ENCODE results near the gene ATP5PO.

ATP5PO gene

GRCh38 chr21:33949516-33950430, 34.2 kb upstream of the ATP5PO start:
- no peaks in the 10 kb centered on the region for H3K27me3 ChIP-seq (ENCODE audit: control insufficient read depth, insufficient read depth, low read length)
- peaks cover 8% of the 10 kb centered on the region; the same call in 1 of the 2 replicates for H3K4me1 ChIP-seq (ENCODE audit: control insufficient read depth, insufficient read depth, low read length)
- H3K36me3 ChIP-seq (ENCODE audit: control insufficient read depth, insufficient read depth, low read length), result no peaks in the 10 kb centered on the region
- no peaks in the 10 kb centered on the region for H3K9me3 ChIP-seq (ENCODE audit: control insufficient read depth, insufficient read depth, low read length)
- no peak for DNase-seq (ENCODE audit: low read depth, low spot score)
- no CpG with 5 or more reads among the region's 12 CpGs for WGBS (ENCODE audit: insufficient coverage, insufficient read length)
- H3K4me3 ChIP-seq (ENCODE audit: low read length), result no peak overlapping the region
- no peak overlapping the region for H3K27ac ChIP-seq (ENCODE audit: low read length)

- no peaks in the 10 kb centered on the region for H3K36me3 ChIP-seq (ENCODE audit: control insufficient read depth, insufficient read depth, low read length)
- no peak for DNase-seq (ENCODE audit: low read depth, low spot score)
- H3K27ac ChIP-seq (ENCODE audit: low read length), result no peak overlapping the region
- no peak overlapping the region for H3K4me3 ChIP-seq (ENCODE audit: low read length)
- WGBS (ENCODE audit: insufficient coverage, insufficient read length), result no CpG with 5 or more reads among the region's 9 CpGs
- no peaks in the 10 kb centered on the region for H3K9me3 ChIP-seq (ENCODE audit: control insufficient read depth, insufficient read depth, low read length)
- H3K27me3 ChIP-seq (ENCODE audit: control insufficient read depth, insufficient read depth, low read length), result no peaks in the 10 kb centered on the region
- peaks cover 8% of the 10 kb centered on the region; the same call in 1 of the 2 replicates for H3K4me1 ChIP-seq (ENCODE audit: control insufficient read depth, insufficient read depth, low read length)
Observed at GRCh38 chr21:33948951-33949444, 33.4 kb upstream of the ATP5PO start.

GRCh38 chr21:33948096-33948950, 32.7 kb upstream of the ATP5PO start:
- Histone ChIP-seq H3K4me1 (ENCODE audit: control insufficient read depth, insufficient read depth, low read length) (peaks cover 8% of the 10 kb centered on the region; the same call in 1 of the 2 replicates), H3K36me3 (ENCODE audit: control insufficient read depth, insufficient read depth, low read length) (no peaks in the 10 kb centered on the region), H3K27me3 (ENCODE audit: control insufficient read depth, insufficient read depth, low read length) (no peaks in the 10 kb centered on the region), H3K4me3 (ENCODE audit: low read length) (no peak overlapping the region), H3K27ac (ENCODE audit: low read length) (no peak overlapping the region), H3K9me3 (ENCODE audit: control insufficient read depth, insufficient read depth, low read length) (no peaks in the 10 kb centered on the region)
- peak; percentile 64 for DNase-seq (ENCODE audit: low read depth, low spot score)
- WGBS (ENCODE audit: insufficient coverage, insufficient read length), result no CpG with 5 or more reads among the region's 17 CpGs

- H3K36me3 ChIP-seq (ENCODE audit: control insufficient read depth, insufficient read depth, low read length), result no peaks in the 10 kb centered on the region
- no peak overlapping the region for H3K4me3 ChIP-seq (ENCODE audit: low read length)
- no CpG with 5 or more reads among the region's 9 CpGs for WGBS (ENCODE audit: insufficient coverage, insufficient read length)
- peak; percentile 64 for DNase-seq (ENCODE audit: low read depth, low spot score)
- H3K27me3 ChIP-seq (ENCODE audit: control insufficient read depth, insufficient read depth, low read length), result no peaks in the 10 kb centered on the region
- H3K27ac ChIP-seq (ENCODE audit: low read length), result peak overlapping the region; percentile 10
- H3K9me3 ChIP-seq (ENCODE audit: control insufficient read depth, insufficient read depth, low read length), result no peaks in the 10 kb centered on the region
- peaks cover 8% of the 10 kb centered on the region; the same call in 1 of the 2 replicates for H3K4me1 ChIP-seq (ENCODE audit: control insufficient read depth, insufficient read depth, low read length)
Observed at GRCh38 chr21:33947451-33948095, 32.0 kb upstream of the ATP5PO start.

GRCh38 chr21:33945652-33946270, 30.2 kb upstream of the ATP5PO start:
- DNase-seq (ENCODE audit: low read depth, low spot score), result no peak
- Histone ChIP-seq H3K4me3 (ENCODE audit: low read length) (no peak overlapping the region), H3K36me3 (ENCODE audit: control insufficient read depth, insufficient read depth, low read length) (no peaks in the 10 kb centered on the region), H3K4me1 (ENCODE audit: control insufficient read depth, insufficient read depth, low read length) (peaks cover 8% of the 10 kb centered on the region; the same call in 1 of the 2 replicates), H3K27me3 (ENCODE audit: control insufficient read depth, insufficient read depth, low read length) (no peaks in the 10 kb centered on the region), H3K9me3 (ENCODE audit: control insufficient read depth, insufficient read depth, low read length) (no peaks in the 10 kb centered on the region), H3K27ac (ENCODE audit: low read length) (no peak overlapping the region)
- WGBS (ENCODE audit: insufficient coverage, insufficient read length), result no CpG with 5 or more reads among the region's 2 CpGs

- Histone ChIP-seq H3K4me3 (ENCODE audit: low read length) (no peak overlapping the region), H3K4me1 (ENCODE audit: control insufficient read depth, insufficient read depth, low read length) (peaks cover 8% of the 10 kb centered on the region; the same call in 1 of the 2 replicates), H3K36me3 (ENCODE audit: control insufficient read depth, insufficient read depth, low read length) (no peaks in the 10 kb centered on the region; the same call in 1 of the 2 replicates), H3K9me3 (ENCODE audit: control insufficient read depth, insufficient read depth, low read length) (no peaks in the 10 kb centered on the region), H3K27ac (ENCODE audit: low read length) (no peak overlapping the region), H3K27me3 (ENCODE audit: control insufficient read depth, insufficient read depth, low read length) (no peaks in the 10 kb centered on the region)
- WGBS (ENCODE audit: insufficient coverage, insufficient read length), result no CpG with 5 or more reads among the region's 1 CpG
- DNase-seq (ENCODE audit: low read depth, low spot score), result no peak
Observed at GRCh38 chr21:33944185-33944763, 28.7 kb upstream of the ATP5PO start.

GRCh38 chr21:33943293-33943692, 27.7 kb upstream of the ATP5PO start:
- no peaks in the 10 kb centered on the region for H3K27me3 ChIP-seq (ENCODE audit: control insufficient read depth, insufficient read depth, low read length)
- no CpG with 5 or more reads among the region's 2 CpGs for WGBS (ENCODE audit: insufficient coverage, insufficient read length)
- H3K27ac ChIP-seq (ENCODE audit: low read length), result no peak overlapping the region
- no peaks in the 10 kb centered on the region for H3K9me3 ChIP-seq (ENCODE audit: control insufficient read depth, insufficient read depth, low read length)
- no peak for DNase-seq (ENCODE audit: low read depth, low spot score)
- H3K4me1 ChIP-seq (ENCODE audit: control insufficient read depth, insufficient read depth, low read length), result peaks cover under 1% of the 10 kb centered on the region; the same call in 1 of the 2 replicates
- no peaks in the 10 kb centered on the region; the same call in 1 of the 2 replicates for H3K36me3 ChIP-seq (ENCODE audit: control insufficient read depth, insufficient read depth, low read length)
- no peak overlapping the region for H3K4me3 ChIP-seq (ENCODE audit: low read length)

- H3K27me3 ChIP-seq (ENCODE audit: control insufficient read depth, insufficient read depth, low read length), result no peaks in the 10 kb centered on the region
- H3K9me3 ChIP-seq (ENCODE audit: control insufficient read depth, insufficient read depth, low read length), result no peaks in the 10 kb centered on the region
- no peak overlapping the region for H3K27ac ChIP-seq (ENCODE audit: low read length)
Observed at GRCh38 chr21:33942426-33942825, 26.8 kb upstream of the ATP5PO start.

GRCh38 chr21:33940881-33941245, 25.3 kb upstream of the ATP5PO start:
- Histone ChIP-seq H3K27me3 (ENCODE audit: control insufficient read depth, insufficient read depth, low read length) (no peaks in the 10 kb centered on the region), H3K36me3 (ENCODE audit: control insufficient read depth, insufficient read depth, low read length) (no peaks in the 10 kb centered on the region; the same call in 1 of the 2 replicates), H3K27ac (ENCODE audit: low read length) (no peak overlapping the region), H3K9me3 (ENCODE audit: control insufficient read depth, insufficient read depth, low read length) (no peaks in the 10 kb centered on the region), H3K4me3 (ENCODE audit: low read length) (no peak overlapping the region), H3K4me1 (ENCODE audit: control insufficient read depth, insufficient read depth, low read length) (no peaks in the 10 kb centered on the region)
- WGBS (ENCODE audit: insufficient coverage, insufficient read length), result no CpG with 5 or more reads among the region's 5 CpGs
- no peak for DNase-seq (ENCODE audit: low read depth, low spot score)

More at GRCh38 chr21:33942426-33942825, 26.8 kb upstream of the ATP5PO start:
- Histone ChIP-seq H3K4me3 (ENCODE audit: low read length) (no peak overlapping the region), H3K4me1 (ENCODE audit: control insufficient read depth, insufficient read depth, low read length) (no peaks in the 10 kb centered on the region; the same call in 1 of the 2 replicates), H3K36me3 (ENCODE audit: control insufficient read depth, insufficient read depth, low read length) (no peaks in the 10 kb centered on the region; the same call in 1 of the 2 replicates)
- DNase-seq (ENCODE audit: low read depth, low spot score), result no peak
